K562 (cell line): ENCODE data around the gene PPP2R2B.

ENCODE experiments used
- ARID4B ChIP-seq: sonication (generic); formaldehyde crosslinking; IDR thresholded peaks from 2 replicates; pipeline ENCODE4 v1.8.0; 2022; ENCODE audit warnings: mild to moderate bottlenecking, missing genetic modification reagents
- CTCF ChIP-seq, 3 experiments: IDR thresholded peaks in 2 of 3; conservative IDR thresholded peaks in 1 of 3; 2 replicates each; pipeline ENCODE4 v1.5.1; 2011 to 2012; ENCODE audit warnings: low read length in 3 of 3, mild to moderate bottlenecking in 3 of 3, control low read depth in 2 of 3, improper control_type of control experiment in 1 of 3, inconsistent platforms in 1 of 3, low read depth in 1 of 3, mixed read lengths in 1 of 3, moderate library complexity in 1 of 3; ENCODE audit not compliant: insufficient read depth in 2 of 3
- MEF2A ChIP-seq: IDR thresholded peaks from 2 replicates; pipeline ENCODE4 v1.6.1; 2011; ENCODE audit warnings: low read depth, mild to moderate bottlenecking, low read length, moderate library complexity; ENCODE audit not compliant: control insufficient read depth
- MEF2D ChIP-seq: conservative IDR thresholded peaks from 2 replicates; pipeline ENCODE4 v1.6.1; 2016; ENCODE audit warnings: low read depth, missing genetic modification characterization, missing compliant biosample characterization
- NR2C2 ChIP-seq, 2 experiments: fragments of 200-800 bp in 1 of 2; sonication (Bioruptor generic) in 1 of 2; sonication (generic) in 1 of 2; formaldehyde crosslinking in 1 of 2; IDR thresholded peaks; 2 replicates each; pipeline versions ENCODE4 v1.6.1 to v1.8.0; 2016 to 2022; ENCODE audit warnings: mild to moderate bottlenecking in 1 of 2, missing compliant biosample characterization in 1 of 2, missing genetic modification characterization in 1 of 2, missing genetic modification reagents in 1 of 2
- POLR2A ChIP-seq: fragments of 450-650 bp; conservative IDR thresholded peaks from 2 replicates; pipeline ENCODE4 v1.6.1; 2016
- PTBP1 ChIP-seq: fragments of 200-400 bp; formaldehyde crosslinking; IDR thresholded peaks from 2 replicates; pipeline ENCODE4 v1.6.1; 2017; ENCODE audit warnings: low read depth, low read length
- SPI1 ChIP-seq: IDR thresholded peaks from 2 replicates; pipeline ENCODE4 v1.6.1; 2011; ENCODE audit warnings: low read depth, low read length, control low read depth, borderline replicate concordance
- SRSF7 ChIP-seq: fragments of 200-400 bp; formaldehyde crosslinking; optimal IDR thresholded peaks from 2 replicates; pipeline ENCODE3; 2017; ENCODE audit warnings: mild to moderate bottlenecking, low read depth, low read length
- TAF9B ChIP-seq: fragments of 450-650 bp; IDR thresholded peaks from 2 replicates; pipeline ENCODE4 v1.6.1; 2018; ENCODE audit warnings: mild to moderate bottlenecking; ENCODE audit not compliant: partially characterized antibody
- TF ChIP-seq, protein P1 (sequence below): fragments of 150-350 bp; IDR thresholded peaks from 2 replicates; pipeline ENCODE4 v1.6.1; 2014; ENCODE audit warnings: low read depth, mild to moderate bottlenecking, low read length, borderline replicate concordance
- TF ChIP-seq, protein P2 (sequence below): fragments of 200-800 bp; sonication (Bioruptor generic); IDR thresholded peaks from 2 replicates; pipeline ENCODE4 v1.6.1; 2016; ENCODE audit warnings: missing genetic modification characterization, missing compliant biosample characterization

GRCh38 chr5:146893991-146894390, 15.4 kb upstream of the PPP2R2B start:
- TF ChIP-seq PTBP1, result no peak
- TF ChIP-seq SRSF7, result no peak
- TF ChIP-seq ARID4B, result no peak
- no peak for TF ChIP-seq NR2C2 (CRISPR knock-in tag; IDR thresholded peaks at IDR 0.05)
- no peak for TF ChIP-seq NR2C2 (tag; IDR thresholded peaks at IDR 0.05)
- TF ChIP-seq, protein P1, sequence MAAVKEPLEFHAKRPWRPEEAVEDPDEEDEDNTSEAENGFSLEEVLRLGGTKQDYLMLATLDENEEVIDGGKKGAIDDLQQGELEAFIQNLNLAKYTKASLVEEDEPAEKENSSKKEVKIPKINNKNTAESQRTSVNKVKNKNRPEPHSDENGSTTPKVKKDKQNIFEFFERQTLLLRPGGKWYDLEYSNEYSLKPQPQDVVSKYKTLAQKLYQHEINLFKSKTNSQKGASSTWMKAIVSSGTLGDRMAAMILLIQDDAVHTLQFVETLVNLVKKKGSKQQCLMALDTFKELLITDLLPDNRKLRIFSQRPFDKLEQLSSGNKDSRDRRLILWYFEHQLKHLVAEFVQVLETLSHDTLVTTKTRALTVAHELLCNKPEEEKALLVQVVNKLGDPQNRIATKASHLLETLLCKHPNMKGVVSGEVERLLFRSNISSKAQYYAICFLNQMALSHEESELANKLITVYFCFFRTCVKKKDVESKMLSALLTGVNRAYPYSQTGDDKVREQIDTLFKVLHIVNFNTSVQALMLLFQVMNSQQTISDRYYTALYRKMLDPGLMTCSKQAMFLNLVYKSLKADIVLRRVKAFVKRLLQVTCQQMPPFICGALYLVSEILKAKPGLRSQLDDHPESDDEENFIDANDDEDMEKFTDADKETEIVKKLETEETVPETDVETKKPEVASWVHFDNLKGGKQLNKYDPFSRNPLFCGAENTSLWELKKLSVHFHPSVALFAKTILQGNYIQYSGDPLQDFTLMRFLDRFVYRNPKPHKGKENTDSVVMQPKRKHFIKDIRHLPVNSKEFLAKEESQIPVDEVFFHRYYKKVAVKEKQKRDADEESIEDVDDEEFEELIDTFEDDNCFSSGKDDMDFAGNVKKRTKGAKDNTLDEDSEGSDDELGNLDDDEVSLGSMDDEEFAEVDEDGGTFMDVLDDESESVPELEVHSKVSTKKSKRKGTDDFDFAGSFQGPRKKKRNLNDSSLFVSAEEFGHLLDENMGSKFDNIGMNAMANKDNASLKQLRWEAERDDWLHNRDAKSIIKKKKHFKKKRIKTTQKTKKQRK, result no peak
- no peak for TF ChIP-seq SPI1
- no peak for TF ChIP-seq POLR2A
- TF ChIP-seq, protein P2, sequence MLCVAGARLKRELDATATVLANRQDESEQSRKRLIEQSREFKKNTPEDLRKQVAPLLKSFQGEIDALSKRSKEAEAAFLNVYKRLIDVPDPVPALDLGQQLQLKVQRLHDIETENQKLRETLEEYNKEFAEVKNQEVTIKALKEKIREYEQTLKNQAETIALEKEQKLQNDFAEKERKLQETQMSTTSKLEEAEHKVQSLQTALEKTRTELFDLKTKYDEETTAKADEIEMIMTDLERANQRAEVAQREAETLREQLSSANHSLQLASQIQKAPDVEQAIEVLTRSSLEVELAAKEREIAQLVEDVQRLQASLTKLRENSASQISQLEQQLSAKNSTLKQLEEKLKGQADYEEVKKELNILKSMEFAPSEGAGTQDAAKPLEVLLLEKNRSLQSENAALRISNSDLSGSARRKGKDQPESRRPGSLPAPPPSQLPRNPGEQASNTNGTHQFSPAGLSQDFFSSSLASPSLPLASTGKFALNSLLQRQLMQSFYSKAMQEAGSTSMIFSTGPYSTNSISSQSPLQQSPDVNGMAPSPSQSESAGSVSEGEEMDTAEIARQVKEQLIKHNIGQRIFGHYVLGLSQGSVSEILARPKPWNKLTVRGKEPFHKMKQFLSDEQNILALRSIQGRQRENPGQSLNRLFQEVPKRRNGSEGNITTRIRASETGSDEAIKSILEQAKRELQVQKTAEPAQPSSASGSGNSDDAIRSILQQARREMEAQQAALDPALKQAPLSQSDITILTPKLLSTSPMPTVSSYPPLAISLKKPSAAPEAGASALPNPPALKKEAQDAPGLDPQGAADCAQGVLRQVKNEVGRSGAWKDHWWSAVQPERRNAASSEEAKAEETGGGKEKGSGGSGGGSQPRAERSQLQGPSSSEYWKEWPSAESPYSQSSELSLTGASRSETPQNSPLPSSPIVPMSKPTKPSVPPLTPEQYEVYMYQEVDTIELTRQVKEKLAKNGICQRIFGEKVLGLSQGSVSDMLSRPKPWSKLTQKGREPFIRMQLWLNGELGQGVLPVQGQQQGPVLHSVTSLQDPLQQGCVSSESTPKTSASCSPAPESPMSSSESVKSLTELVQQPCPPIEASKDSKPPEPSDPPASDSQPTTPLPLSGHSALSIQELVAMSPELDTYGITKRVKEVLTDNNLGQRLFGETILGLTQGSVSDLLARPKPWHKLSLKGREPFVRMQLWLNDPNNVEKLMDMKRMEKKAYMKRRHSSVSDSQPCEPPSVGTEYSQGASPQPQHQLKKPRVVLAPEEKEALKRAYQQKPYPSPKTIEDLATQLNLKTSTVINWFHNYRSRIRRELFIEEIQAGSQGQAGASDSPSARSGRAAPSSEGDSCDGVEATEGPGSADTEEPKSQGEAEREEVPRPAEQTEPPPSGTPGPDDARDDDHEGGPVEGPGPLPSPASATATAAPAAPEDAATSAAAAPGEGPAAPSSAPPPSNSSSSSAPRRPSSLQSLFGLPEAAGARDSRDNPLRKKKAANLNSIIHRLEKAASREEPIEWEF (CRISPR knock-in tag), result no peak
- no peak for TF ChIP-seq MEF2D (tag)
- no peak for TF ChIP-seq TAF9B
- TF ChIP-seq CTCF (IDR thresholded peaks at IDR 0.05 in 2 of 3, conservative IDR thresholded peaks at IDR 0.05 in 1 of 3; ENCODE audit: insufficient read depth in 2 of 3, low read depth in 1 of 3, low read length in 3 of 3), result no peak
- no peak for TF ChIP-seq MEF2A
